Smooth muscle cell (in vitro differentiated cells): Measurements from ENCODE around the gene ASL. TPM values are rescaled to one million over a fixed set of nuclear protein-coding genes. Genes with fewer than 3 reads are reported as not detected.

Experiments
- polyA plus RNA-seq: library from polyadenylated mRNA; unstranded; fragments of >200 nt; fragmentation: Nextera tagmentation; extraction: Ambion mirVana; gene quantifications from 2 replicates; pipeline ENCODE4 v1.2.1, GENCODE V29; 2016
- total RNA-seq: library from RNA; depleted of rRNA; stranded (reverse); fragments of >200 nt; gene quantifications from 2 replicates; pipeline ENCODE4 v1.2.3, GENCODE V29; 2014

The ASL gene
- total and polyA plus RNA-seq, 2 experiments from 2014 or later: 12.4 to 26.1 TPM

Other genes starting within 250 kb of the ASL start
- gene VKORC1L1, start 202.7 kb upstream of the ASL start, total RNA-seq: 12.3 and 18.0 TPM in 2 replicates
- gene VKORC1L1, start 202.7 kb upstream of the ASL start, polyA plus RNA-seq: 11.2 and 12.5 TPM in 2 replicates
- 24.4 and 27.7 TPM in 2 replicates for gene GUSB, start 93.6 kb upstream of the ASL start, total RNA-seq
- 35.6 and 42.1 TPM in 2 replicates for gene GUSB, start 93.6 kb upstream of the ASL start, polyA plus RNA-seq
- gene CRCP, start 39.0 kb downstream of the ASL start, total RNA-seq: 12.2 and 13.6 TPM in 2 replicates
- gene CRCP, start 39.0 kb downstream of the ASL start, polyA plus RNA-seq: 13.7 and 17.8 TPM in 2 replicates
- gene TPST1, start 129.5 kb downstream of the ASL start, total RNA-seq: 133 and 155 TPM in 2 replicates
- 122 and 139 TPM in 2 replicates for gene TPST1, start 129.5 kb downstream of the ASL start, polyA plus RNA-seq